Islet precursor cell (in vitro differentiated cells): Measurements from ENCODE around the gene PPARA.

Experiments used
- DNase-seq: peaks from one replicate; pipeline ENCODE4 v3.0.0-alpha.2; 2018

PPARA gene

GRCh38 chr22:46145896-46146295 lies 4.4 kb upstream of the PPARA start:
- DNase-seq = no peak

DNA sequence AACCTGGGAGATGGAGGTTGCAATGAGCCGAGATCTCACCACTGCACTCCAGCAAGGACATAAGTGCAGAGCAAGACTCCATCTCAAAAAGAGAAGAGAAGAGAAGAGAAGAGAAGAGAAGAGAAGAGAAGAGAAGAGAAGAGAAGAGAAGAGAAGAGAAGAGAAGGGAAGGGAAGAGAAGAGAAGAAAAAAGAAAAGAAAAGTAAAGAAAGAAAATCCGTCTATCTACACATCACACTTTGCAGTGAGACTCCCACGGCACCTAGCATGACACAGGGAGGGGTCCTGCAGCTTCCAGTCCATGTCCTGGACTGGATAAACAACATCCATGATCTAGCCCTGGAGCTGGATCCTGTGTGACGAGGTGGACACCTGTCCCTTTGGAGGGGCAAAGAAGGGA lies 4.0 kb upstream of the PPARA start:
- no peak for DNase-seq

- no peak for DNase-seq
Observed at GRCh38 chr22:46147061-46147460, 3.3 kb upstream of the PPARA start.

GRCh38 chr22:46147471-46148267 lies 2.7 kb upstream of the PPARA start:
- DNase-seq = peak; percentile 65

DNA sequence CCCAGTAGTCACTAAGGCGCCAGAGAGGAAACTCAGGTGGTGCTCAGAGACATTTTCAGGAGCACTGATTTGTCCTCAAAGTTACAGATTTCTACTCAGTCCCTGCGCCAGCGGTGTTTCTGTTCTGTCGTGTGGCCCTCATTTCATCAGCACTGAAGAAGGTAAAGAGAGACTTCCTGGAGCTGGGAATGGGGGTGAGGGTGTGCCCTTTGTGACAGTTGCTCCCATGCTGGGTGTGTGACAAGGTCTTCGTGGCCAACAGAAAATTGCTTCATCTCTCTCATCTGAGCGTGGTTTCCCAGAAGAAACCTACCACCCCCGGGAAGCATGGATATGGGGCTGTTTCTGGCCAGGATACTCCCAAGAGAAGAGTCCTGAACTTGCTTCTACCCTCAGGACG lies 2.0 kb upstream of the PPARA start:
- no peak for DNase-seq

DNA sequence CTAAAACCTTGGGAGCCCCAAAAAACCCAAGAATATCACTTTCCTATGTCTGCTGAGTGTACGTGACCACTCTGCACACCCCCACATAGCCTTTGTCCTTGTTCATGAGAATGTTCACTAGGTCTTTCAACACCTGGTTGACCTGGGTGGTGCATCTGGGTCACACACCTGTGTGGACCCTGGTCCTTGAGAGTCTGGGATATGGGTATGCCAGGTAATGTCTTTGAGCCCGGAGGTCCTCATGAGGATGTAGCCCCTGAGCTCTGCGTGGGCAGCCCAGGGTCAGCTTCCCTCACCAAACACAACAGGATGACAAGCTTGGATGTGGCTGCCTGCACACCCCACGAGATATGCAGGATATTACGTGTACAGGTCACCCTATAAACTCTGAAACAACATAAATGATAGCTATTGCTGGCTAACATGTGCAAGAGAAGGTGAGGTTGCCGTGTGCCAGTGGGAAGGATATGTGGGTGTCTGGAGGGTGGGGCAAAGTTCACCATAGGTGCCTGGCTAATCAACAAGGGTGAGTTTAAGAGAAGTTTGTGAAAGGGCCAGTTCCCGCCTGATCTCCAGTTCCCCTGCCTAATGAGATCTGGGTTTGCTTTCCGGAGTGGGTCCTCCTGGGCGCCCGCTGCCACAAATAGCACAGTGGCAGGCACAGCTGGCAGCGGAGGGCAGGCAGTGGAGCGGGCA lies 1.4 kb upstream of the PPARA start:
- no peak for DNase-seq

DNA sequence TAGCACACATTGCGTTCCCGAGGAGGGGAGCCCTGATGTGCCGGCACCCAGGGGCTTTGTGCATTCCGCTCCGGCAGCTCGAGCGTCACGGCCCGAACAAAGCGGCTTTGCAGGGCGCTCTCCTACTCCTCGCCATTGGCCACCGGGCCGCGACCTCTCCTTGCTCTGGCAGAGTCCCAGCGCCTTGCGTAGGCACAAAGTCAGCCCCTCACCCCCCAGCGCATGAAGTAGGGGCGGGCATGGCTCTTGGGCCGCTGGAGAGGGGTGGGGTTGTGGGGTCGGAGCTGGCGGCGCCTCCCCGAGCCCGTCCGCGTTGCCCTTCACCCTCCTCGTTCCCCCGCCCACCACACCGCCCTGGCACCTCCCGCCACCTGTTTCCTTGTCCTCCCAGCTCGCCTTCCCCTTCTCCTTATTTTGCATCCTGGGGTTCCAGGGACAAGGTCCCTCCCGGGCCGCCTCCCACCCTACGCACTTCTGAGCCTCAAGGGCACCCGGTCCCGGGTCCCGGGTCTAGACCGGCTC lies 753 bp upstream of the PPARA start:
- DNase-seq = peak; percentile 62

GRCh38 chr22:46150655-46151477 lies 540 bp downstream of the PPARA start:
- peak; percentile 59 for DNase-seq

- DNase-seq = no peak
Observed at GRCh38 chr22:46153930-46154329, 3.6 kb downstream of the PPARA start.

GRCh38 chr22:46156031-46156430 lies 5.7 kb downstream of the PPARA start:
- no peak for DNase-seq

DNA sequence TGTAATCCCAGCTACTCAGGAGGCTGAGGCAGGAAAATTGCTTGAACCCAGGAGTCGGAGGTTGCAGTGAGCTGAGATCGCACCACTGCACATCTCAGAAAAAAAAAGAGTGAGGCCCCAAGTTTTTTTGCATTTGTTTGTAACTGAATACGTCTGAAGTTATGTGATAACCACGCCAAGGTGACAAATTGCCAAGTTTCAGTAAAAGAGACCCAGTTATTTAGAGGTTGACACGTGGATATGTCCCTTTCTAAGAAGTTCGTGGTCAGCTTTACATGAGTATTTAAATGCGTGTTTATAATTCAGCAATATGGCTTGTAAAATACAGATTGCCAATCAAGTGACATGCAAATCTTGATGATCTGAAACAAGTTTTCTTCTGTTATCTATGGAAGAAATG lies 8.0 kb downstream of the PPARA start:
- no peak for DNase-seq

GRCh38 chr22:46159212-46159611 lies 8.9 kb downstream of the PPARA start:
- no peak for DNase-seq

- DNase-seq = no peak
Observed at GRCh38 chr22:46159777-46160176, 9.5 kb downstream of the PPARA start.

- no peak for DNase-seq
Observed at GRCh38 chr22:46162285-46162684, 12.0 kb downstream of the PPARA start.

DNA sequence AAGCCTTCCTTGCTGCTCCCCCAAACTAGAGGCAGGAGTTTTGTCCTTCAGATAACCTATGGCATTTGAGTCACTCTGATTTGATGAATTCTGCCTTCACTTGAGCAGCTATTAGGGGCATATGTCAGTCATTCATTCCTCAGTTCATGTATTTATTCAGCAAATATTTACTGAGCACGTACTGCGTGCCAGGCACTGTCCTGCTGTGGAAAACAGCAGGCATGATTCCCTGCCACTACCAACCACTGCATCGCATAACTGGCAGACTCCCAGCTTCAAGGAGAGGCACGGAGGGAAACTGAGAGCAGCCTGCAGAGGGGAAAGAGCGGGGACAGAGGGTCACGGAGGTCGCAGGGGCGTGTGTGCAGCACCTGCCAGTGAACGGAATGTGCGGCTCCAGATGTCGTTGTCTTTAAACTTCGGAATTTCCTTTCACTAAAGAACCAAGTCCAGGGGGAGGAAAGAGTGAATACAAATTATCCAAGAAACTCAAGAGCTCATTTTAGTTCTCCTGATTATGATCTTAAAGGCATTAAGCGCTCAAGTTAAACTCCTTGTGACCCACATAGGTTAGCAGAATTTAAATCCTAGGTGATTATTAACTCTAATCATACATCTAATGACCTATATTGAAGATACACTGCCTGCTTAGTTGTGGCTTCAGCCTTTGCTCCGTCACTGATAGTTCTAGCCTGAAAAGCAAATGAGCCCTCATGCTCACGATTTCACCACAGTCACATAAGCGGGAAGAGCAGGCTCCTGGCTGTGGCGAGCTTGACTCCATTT lies 12.6 kb downstream of the PPARA start:
- DNase-seq = no peak

GRCh38 chr22:46163557-46163888 lies 13.2 kb downstream of the PPARA start:
- no peak for DNase-seq

DNA sequence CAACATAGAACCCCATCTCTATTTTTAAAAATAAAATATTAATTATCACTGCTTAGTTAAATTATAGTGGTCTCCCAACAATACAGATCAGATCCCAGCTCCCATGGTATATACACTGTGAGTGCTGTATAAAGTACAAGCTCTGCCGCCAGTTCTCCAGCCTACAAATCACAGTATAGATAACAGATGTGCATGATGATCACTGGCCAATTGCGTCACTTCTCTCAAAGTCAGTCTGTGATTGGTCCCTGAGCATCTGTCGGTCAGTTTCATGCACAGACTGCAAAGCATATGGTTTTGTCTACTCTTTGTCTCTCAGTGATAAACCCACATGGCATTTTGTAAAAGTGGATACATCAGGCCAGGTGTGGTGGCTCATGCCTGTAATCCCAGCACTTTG lies 15.7 kb downstream of the PPARA start:
- no peak for DNase-seq

- DNase-seq = no peak
Observed at GRCh38 chr22:46169628-46170027, 19.3 kb downstream of the PPARA start.

DNA sequence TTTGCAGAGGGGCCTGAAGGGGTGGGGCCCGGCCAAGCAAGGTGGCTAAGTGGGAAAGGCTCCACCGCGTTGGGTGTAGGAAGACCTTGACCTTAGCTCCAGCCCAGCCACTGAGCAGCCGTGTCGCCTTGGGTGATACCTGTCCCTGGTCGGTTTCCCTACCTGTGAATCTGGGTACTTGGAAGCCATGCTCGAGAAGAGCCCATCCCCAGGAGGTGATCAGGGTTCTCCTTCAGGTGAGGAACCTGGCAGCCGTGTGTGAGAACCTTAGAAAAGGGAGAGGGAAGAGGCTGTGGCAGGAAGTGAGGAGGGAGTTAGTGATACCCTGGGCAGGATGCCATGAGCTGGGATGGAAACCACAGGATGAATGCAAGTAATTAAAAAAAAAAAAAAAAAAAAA lies 21.6 kb downstream of the PPARA start:
- DNase-seq = no peak

DNA sequence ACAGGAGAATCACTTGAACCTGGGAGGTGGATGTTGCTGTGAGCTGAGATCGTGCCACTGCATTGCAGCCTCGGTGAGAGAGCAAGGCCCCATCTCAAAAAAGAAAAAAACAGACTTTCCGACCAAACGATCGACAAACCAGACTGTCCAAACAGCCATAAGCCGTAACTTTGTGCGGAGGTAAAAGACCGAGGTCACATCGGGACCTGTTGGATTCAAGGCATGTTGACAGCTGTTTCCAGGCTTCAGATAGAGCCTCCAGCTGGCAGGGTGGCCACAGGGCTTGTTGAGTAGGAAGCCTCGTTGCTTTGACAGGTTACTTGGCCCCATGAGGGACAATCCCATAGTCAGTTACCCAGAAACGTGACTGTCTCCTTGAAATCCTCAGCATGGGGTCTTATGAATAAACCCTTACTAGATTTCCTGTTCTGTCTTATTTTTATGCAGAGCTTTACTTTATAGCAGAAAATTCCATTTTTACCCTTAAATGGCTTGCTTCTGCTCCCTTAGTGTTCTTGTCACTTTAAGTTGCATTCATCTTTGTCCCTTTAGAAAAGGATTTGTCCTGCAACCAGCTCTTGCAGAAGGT lies 22.3 kb downstream of the PPARA start:
- no peak for DNase-seq

GRCh38 chr22:46173152-46173551 lies 22.8 kb downstream of the PPARA start:
- DNase-seq = no peak

GRCh38 chr22:46175631-46176030 lies 25.3 kb downstream of the PPARA start:
- DNase-seq = no peak
